ENCODE measurements around the gene SPINK13.
"Not testable (repeated sequence)": the region's sequence is repeated elsewhere in the genome, so short reads cannot be mapped to it uniquely, and the experiment has no call there.

SPINK13 gene

GRCh38 chr5:148314187-148314586 is 45.6 kb downstream of the SPINK13 start:
- DNase-seq = no peak

DNA sequence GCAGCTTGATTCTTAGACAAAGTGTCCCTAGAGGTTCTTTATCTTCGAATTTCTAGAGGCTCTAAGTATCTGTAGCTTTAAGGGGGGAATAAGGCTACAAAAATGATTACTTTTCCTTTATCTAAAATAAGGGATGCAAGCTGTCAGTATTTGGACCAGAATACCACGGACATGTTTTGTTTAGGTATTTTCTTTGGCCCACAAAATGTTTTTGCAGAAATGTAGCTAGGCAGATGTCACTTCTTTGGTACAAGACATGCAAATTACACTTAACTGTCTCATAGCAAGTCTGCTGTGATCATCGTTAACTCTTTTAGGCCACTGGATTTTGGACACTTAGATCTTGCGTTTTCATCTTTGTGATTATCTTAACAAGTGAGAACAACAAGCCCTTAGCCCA is 46.1 kb downstream of the SPINK13 start:
- no peak for DNase-seq

DNA sequence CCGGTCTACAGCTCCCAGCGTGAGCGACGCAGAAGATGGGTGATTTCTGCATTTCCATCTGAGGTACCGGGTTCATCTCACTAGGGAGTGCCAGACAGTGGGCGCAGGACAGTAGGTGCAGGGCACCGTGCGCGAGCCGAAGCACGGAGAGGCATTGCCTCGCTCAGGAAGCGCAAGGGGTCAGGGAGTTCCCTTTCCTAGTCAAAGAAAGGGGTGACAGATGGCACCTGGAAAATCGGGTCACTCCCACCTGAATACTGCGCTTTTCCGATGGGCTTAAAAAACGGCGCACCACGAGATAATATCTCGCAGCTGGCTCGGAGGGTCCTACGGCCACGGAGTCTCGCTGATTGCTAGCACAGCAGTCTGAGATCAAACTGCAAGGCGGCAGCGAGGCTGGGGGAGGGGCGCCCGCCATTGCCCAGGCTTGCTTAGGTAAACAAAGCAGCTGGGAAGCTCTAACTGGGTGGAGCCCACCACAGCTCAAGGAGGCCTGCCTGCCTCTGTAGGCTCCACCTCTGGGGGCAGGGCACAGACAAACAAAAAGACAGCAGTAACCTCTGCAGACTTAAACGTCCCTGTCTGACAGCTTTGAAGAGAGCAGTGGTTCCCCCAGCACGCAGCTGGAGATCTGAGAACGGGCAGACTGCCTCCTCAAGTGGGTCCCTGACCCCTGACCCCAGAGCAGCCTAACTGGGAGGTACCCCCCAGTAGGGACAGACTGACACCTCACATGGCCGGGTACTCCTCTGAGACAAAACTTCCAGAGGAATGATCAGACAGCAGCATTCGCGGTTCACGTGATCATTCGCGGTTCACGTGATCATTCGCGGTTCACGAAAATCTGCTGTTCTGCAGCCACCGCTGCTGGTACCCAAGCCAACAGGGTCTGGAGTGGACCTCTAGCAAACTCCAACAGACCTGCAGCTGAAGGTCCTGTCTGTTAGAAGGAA is 51.7 kb downstream of the SPINK13 start:
- not testable (repeated sequence) for DNase-seq

GRCh38 chr5:148333262-148333849 is 64.8 kb downstream of the SPINK13 start:
- DNase-seq = no peak

DNA sequence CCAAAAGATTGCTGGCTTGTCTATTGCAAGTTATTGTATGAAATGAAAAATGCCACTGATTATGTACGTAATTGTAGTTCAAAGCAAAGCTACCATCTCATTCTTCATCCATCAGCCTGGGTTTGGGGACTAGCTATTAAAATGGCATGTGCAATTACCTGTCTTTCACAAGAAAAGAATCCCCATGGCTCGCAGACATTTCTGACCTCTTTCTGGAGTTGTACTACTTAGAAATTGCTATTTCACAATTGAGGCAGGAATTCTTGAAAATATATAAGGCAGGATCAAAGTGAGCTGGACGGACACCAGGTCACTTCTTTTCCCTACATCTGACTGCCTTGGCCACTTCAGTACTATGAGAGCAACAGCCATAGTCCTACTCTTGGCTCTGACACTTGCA is 66.7 kb downstream of the SPINK13 start, which contains the start of gene SPINK9:
Gene SPINK9, plus strand, starts transcription at position 301 of the 400 bp plus-strand sequence. Its CDS starts 55 bp downstream, at position 356.
- DNase-seq = no peak
